ENCODE data around the gene XXYLT1. TPM values are rescaled to one million over a fixed set of nuclear protein-coding genes. Genes with fewer than 3 reads are reported as not detected.

XXYLT1 gene
- total RNA-seq, 1 experiment from 2014 or later, result 7.3 TPM

- no peak overlapping the region for H3K27ac ChIP-seq (ENCODE audit: low read length)
- H3K9ac ChIP-seq (ENCODE audit: low read length), result no peak overlapping the region
- H3K9me2 ChIP-seq (replicated peaks; ENCODE audit: insufficient read depth, low read length), result no peaks in the 10 kb centered on the region
- no peaks in the 10 kb centered on the region for H3K79me2 ChIP-seq (ENCODE audit: low read length)
- no peaks in the 10 kb centered on the region for H3K36me3 ChIP-seq (ENCODE audit: insufficient read depth, low read length)
- H3K4me2 ChIP-seq (ENCODE audit: low read depth, low read length, poor library complexity, severe bottlenecking), result no peak overlapping the region
- no peaks in the 10 kb centered on the region for H3K4me1 ChIP-seq (ENCODE audit: low read length)
- DNase-seq, result no peak
- H2AFZ ChIP-seq (ENCODE audit: low read length), result no peak overlapping the region
- H3K27me3 ChIP-seq (ENCODE audit: low read length), result no peaks in the 10 kb centered on the region
- H3K9me3 ChIP-seq (ENCODE audit: low read length), result no peaks in the 10 kb centered on the region
- H4K20me1 ChIP-seq (ENCODE audit: insufficient read depth, low read depth, low read length), result peaks cover 51% of the 10 kb centered on the region
- H3K4me3 ChIP-seq (ENCODE audit: low read length), result no peak overlapping the region
Observed at GRCh38 chr3:195173657-195174056, 97.3 kb downstream of the XXYLT1 start.

DNA sequence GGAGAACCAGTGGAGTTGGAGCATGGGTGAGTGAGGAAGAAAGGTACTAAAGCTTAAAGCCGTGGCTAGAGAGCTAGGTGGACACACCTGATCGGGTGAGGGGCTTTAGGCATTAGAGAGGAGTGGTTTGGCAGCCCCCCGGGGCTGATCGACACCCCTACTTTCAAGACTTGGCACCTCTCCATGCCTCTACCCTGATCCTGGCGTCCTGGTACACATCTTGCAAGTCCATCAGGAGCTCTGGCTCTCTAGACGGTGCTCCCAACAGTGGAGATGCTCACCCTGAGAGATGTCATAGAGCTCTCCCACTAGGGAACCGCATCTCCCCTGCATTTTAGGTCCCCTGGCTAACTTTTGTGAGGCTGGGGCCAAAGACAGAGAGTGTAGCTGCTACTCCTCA lies 98.1 kb downstream of the XXYLT1 start:
- Histone ChIP-seq H3K9ac (ENCODE audit: low read length) (no peak overlapping the region), H3K9me3 (ENCODE audit: low read length) (no peaks in the 10 kb centered on the region), H3K4me3 (ENCODE audit: low read length) (no peak overlapping the region)

DNA sequence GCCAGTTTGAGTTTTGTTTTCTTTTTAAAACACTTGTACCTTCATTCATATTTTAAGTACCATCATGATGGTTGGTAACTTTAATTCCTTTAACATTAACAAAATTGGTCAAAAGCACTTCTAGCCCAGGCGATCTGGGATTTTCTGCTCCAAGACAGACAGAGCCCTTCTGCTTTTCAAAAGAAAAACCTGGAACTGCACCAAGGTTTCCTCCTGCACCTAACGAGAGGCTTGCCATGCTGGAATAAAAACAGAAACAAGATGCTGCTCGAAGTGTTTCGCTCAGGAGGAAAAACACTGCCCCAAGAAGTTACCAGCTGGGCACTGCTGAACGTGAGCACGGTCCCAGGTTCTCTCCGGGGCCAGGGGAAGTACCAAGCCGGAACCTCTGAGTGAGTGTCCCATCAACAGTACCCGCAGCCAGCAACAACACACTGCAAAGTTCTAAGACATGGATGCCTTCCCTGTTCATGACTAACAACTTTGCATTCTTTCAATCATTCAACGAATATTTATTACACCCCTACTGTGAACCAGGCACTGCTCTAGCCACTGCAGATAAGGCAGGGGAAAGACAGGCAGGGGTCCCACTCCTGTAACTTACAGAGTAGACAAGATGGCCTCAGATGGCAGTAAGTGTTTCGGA lies 98.8 kb downstream of the XXYLT1 start:
- Histone ChIP-seq H3K9ac (ENCODE audit: low read length) (no peak overlapping the region), H4K20me1 (ENCODE audit: insufficient read depth, low read depth, low read length) (peaks cover 64% of the 10 kb centered on the region), H3K9me2 (replicated peaks; ENCODE audit: insufficient read depth, low read length) (no peaks in the 10 kb centered on the region), H3K27me3 (ENCODE audit: low read length) (no peaks in the 10 kb centered on the region), H3K79me2 (ENCODE audit: low read length) (no peaks in the 10 kb centered on the region), H3K4me1 (ENCODE audit: low read length) (no peaks in the 10 kb centered on the region), H3K36me3 (ENCODE audit: insufficient read depth, low read length) (no peaks in the 10 kb centered on the region), H3K9me3 (ENCODE audit: low read length) (no peaks in the 10 kb centered on the region), H3K4me2 (ENCODE audit: low read depth, low read length, poor library complexity, severe bottlenecking) (no peak overlapping the region), H3K4me3 (ENCODE audit: low read length) (no peak overlapping the region), H2AFZ (ENCODE audit: low read length) (no peak overlapping the region), H3K27ac (ENCODE audit: low read length) (no peak overlapping the region)
- DNase-seq, result no peak

More for the DNA sequence above, 98.1 kb downstream of the XXYLT1 start:
- Histone ChIP-seq H3K27me3 (ENCODE audit: low read length) (no peaks in the 10 kb centered on the region), H3K79me2 (ENCODE audit: low read length) (no peaks in the 10 kb centered on the region), H3K9me2 (replicated peaks; ENCODE audit: insufficient read depth, low read length) (no peaks in the 10 kb centered on the region), H3K36me3 (ENCODE audit: insufficient read depth, low read length) (no peaks in the 10 kb centered on the region), H3K4me1 (ENCODE audit: low read length) (no peaks in the 10 kb centered on the region), H3K27ac (ENCODE audit: low read length) (no peak overlapping the region), H2AFZ (ENCODE audit: low read length) (no peak overlapping the region), H3K4me2 (ENCODE audit: low read depth, low read length, poor library complexity, severe bottlenecking) (no peak overlapping the region), H4K20me1 (ENCODE audit: insufficient read depth, low read depth, low read length) (peaks cover 59% of the 10 kb centered on the region)
- DNase-seq, result no peak

GRCh38 chr3:195171093-195171873 lies 99.7 kb downstream of the XXYLT1 start:
- H3K9me3 ChIP-seq (ENCODE audit: low read length), result no peaks in the 10 kb centered on the region
- no peaks in the 10 kb centered on the region for H3K79me2 ChIP-seq (ENCODE audit: low read length)
- H3K4me3 ChIP-seq (ENCODE audit: low read length), result no peak overlapping the region
- H3K27ac ChIP-seq (ENCODE audit: low read length), result no peak overlapping the region
- no peaks in the 10 kb centered on the region for H3K27me3 ChIP-seq (ENCODE audit: low read length)
- peaks cover 62% of the 10 kb centered on the region for H4K20me1 ChIP-seq (ENCODE audit: insufficient read depth, low read depth, low read length)
- H3K9ac ChIP-seq (ENCODE audit: low read length), result no peak overlapping the region
- H3K9me2 ChIP-seq (replicated peaks; ENCODE audit: insufficient read depth, low read length), result no peaks in the 10 kb centered on the region
- DNase-seq, result no peak
- H3K4me2 ChIP-seq (ENCODE audit: low read depth, low read length, poor library complexity, severe bottlenecking), result no peak overlapping the region
- H2AFZ ChIP-seq (ENCODE audit: low read length), result no peak overlapping the region
- H3K36me3 ChIP-seq (ENCODE audit: insufficient read depth, low read length), result no peaks in the 10 kb centered on the region
- no peaks in the 10 kb centered on the region for H3K4me1 ChIP-seq (ENCODE audit: low read length)

- Histone ChIP-seq H3K4me1 (ENCODE audit: low read length) (no peaks in the 10 kb centered on the region), H3K27ac (ENCODE audit: low read length) (no peak overlapping the region), H3K27me3 (ENCODE audit: low read length) (no peaks in the 10 kb centered on the region), H3K9me2 (replicated peaks; ENCODE audit: insufficient read depth, low read length) (no peaks in the 10 kb centered on the region), H3K4me3 (ENCODE audit: low read length) (no peak overlapping the region), H3K9me3 (ENCODE audit: low read length) (no peaks in the 10 kb centered on the region), H3K36me3 (ENCODE audit: insufficient read depth, low read length) (no peaks in the 10 kb centered on the region), H3K9ac (ENCODE audit: low read length) (no peak overlapping the region), H3K79me2 (ENCODE audit: low read length) (no peaks in the 10 kb centered on the region), H2AFZ (ENCODE audit: low read length) (no peak overlapping the region), H3K4me2 (ENCODE audit: low read depth, low read length, poor library complexity, severe bottlenecking) (no peak overlapping the region), H4K20me1 (ENCODE audit: insufficient read depth, low read depth, low read length) (peaks cover 64% of the 10 kb centered on the region)
- no peak for DNase-seq
Observed at GRCh38 chr3:195170496-195170895, 100.5 kb downstream of the XXYLT1 start.

- Histone ChIP-seq H3K4me2 (ENCODE audit: low read depth, low read length, poor library complexity, severe bottlenecking) (no peak overlapping the region), H3K36me3 (ENCODE audit: insufficient read depth, low read length) (no peaks in the 10 kb centered on the region), H4K20me1 (ENCODE audit: insufficient read depth, low read depth, low read length) (peaks cover 67% of the 10 kb centered on the region), H3K9me3 (ENCODE audit: low read length) (no peaks in the 10 kb centered on the region), H3K9ac (ENCODE audit: low read length) (no peak overlapping the region), H3K27me3 (ENCODE audit: low read length) (no peaks in the 10 kb centered on the region), H3K9me2 (replicated peaks; ENCODE audit: insufficient read depth, low read length) (no peaks in the 10 kb centered on the region), H2AFZ (ENCODE audit: low read length) (no peak overlapping the region), H3K27ac (ENCODE audit: low read length) (no peak overlapping the region), H3K4me3 (ENCODE audit: low read length) (no peak overlapping the region), H3K4me1 (ENCODE audit: low read length) (no peaks in the 10 kb centered on the region), H3K79me2 (ENCODE audit: low read length) (no peaks in the 10 kb centered on the region)
- DNase-seq, result no peak
Observed at GRCh38 chr3:195169011-195169649, 101.8 kb downstream of the XXYLT1 start.

DNA sequence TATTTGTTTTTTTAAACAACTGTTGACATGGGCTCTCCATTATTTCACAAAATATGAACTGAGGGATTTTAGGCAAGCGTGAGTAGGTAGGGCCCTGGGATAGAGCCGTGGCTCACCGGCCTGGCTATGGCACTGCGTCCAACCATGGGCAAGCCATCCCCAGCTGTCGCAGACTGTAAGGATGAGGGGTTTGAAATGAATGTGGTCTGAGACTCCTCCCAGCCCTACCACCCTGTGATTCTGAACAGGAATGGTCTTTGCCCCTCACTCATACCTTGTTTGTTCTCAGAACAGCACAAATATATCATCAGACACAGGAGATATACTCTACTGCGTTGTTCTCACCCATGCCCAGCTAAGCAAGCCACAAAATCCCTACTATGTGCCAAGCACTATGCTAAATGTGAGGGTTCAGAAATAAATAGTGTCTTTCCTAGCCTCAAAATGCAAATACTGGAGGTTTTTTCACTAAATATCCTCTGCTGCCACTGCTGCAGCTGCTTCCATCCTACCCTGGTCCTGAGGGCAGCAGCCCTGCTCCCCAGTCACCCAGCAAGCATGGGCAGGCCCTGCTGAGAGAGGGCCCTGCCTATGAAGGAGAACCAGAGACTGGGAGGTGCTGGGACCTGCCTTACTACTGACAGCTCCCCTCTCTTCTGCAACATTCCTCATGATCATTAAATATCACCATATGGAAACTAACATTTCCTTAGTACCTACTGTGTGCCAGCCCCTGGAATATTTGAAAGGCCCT lies 102.8 kb downstream of the XXYLT1 start:
- DNase-seq, result no peak

GRCh38 chr3:195165790-195166189 lies 105.2 kb downstream of the XXYLT1 start:
- H3K4me1 ChIP-seq (ENCODE audit: low read length), result no peaks in the 10 kb centered on the region
- H3K9ac ChIP-seq (ENCODE audit: low read length), result no peak overlapping the region
- H3K4me2 ChIP-seq (ENCODE audit: low read depth, low read length, poor library complexity, severe bottlenecking), result no peak overlapping the region
- no peak overlapping the region for H2AFZ ChIP-seq (ENCODE audit: low read length)
- H3K79me2 ChIP-seq (ENCODE audit: low read length), result no peaks in the 10 kb centered on the region
- no peak for DNase-seq
- no peaks in the 10 kb centered on the region for H3K9me2 ChIP-seq (replicated peaks; ENCODE audit: insufficient read depth, low read length)
- H3K27ac ChIP-seq (ENCODE audit: low read length), result no peak overlapping the region
- H3K4me3 ChIP-seq (ENCODE audit: low read length), result no peak overlapping the region
- H3K9me3 ChIP-seq (ENCODE audit: low read length), result no peaks in the 10 kb centered on the region
- H3K36me3 ChIP-seq (ENCODE audit: insufficient read depth, low read length), result no peaks in the 10 kb centered on the region
- no peaks in the 10 kb centered on the region for H3K27me3 ChIP-seq (ENCODE audit: low read length)
- H4K20me1 ChIP-seq (ENCODE audit: insufficient read depth, low read depth, low read length), result peaks cover 71% of the 10 kb centered on the region

More for the DNA sequence above, 102.8 kb downstream of the XXYLT1 start:
- Histone ChIP-seq H3K4me1 (ENCODE audit: low read length) (no peaks in the 10 kb centered on the region), H3K27me3 (ENCODE audit: low read length) (no peaks in the 10 kb centered on the region), H3K9me2 (replicated peaks; ENCODE audit: insufficient read depth, low read length) (no peaks in the 10 kb centered on the region), H4K20me1 (ENCODE audit: insufficient read depth, low read depth, low read length) (peaks cover 69% of the 10 kb centered on the region), H3K9me3 (ENCODE audit: low read length) (no peaks in the 10 kb centered on the region), H3K4me2 (ENCODE audit: low read depth, low read length, poor library complexity, severe bottlenecking) (no peak overlapping the region), H3K36me3 (ENCODE audit: insufficient read depth, low read length) (no peaks in the 10 kb centered on the region), H3K4me3 (ENCODE audit: low read length) (no peak overlapping the region), H3K27ac (ENCODE audit: low read length) (no peak overlapping the region), H2AFZ (ENCODE audit: low read length) (no peak overlapping the region), H3K79me2 (ENCODE audit: low read length) (no peaks in the 10 kb centered on the region), H3K9ac (ENCODE audit: low read length) (no peak overlapping the region)
